Suprapubic skin (tissue), 4 donors: ENCODE results near the gene GDPD5. TPM values are rescaled to one million over a fixed set of nuclear protein-coding genes. Genes with fewer than 3 reads are reported as not detected.

Experiments used
- DNase-seq, 2 donors: peaks; one replicate each; pipeline ENCODE4 v3.0.0-alpha.2; 2019; ENCODE audit warnings: low spot score in 2 of 2
- H3K27ac ChIP-seq: fragments of 200-600 bp; sonication (generic); one replicate; pipeline ENCODE4 v1.5.1; 2019
- H3K27me3 ChIP-seq: fragments of 200-600 bp; sonication (generic); one replicate; pipeline ENCODE4 v1.5.1; 2019
- H3K36me3 ChIP-seq: fragments of 200-600 bp; sonication (generic); one replicate; pipeline ENCODE4 v1.5.1; 2019
- H3K4me1 ChIP-seq: fragments of 200-600 bp; sonication (generic); one replicate; pipeline ENCODE4 v1.5.1; 2019
- H3K4me3 ChIP-seq: fragments of 200-600 bp; sonication (generic); one replicate; pipeline ENCODE4 v1.5.1; 2019; ENCODE audit warnings: mild to moderate bottlenecking
- H3K9me3 ChIP-seq: fragments of 200-600 bp; sonication (generic); one replicate; pipeline ENCODE4 v1.5.1; 2019
- CTCF ChIP-seq, 2 donors: fragments of 200-600 bp in 1 of 2; fragments of 450-650 bp in 1 of 2; sonication (generic) in 1 of 2; IDR thresholded peaks; one replicate each; pipeline ENCODE4 v1.5.1; 2016 to 2019; ENCODE audit warnings: antibody characterized with exemption in 2 of 2, mild to moderate bottlenecking in 1 of 2, moderate library complexity in 1 of 2
- EP300 ChIP-seq: sonication (generic); formaldehyde crosslinking; IDR thresholded peaks from one replicate; pipeline ENCODE4 v1.6.1; 2017; ENCODE audit warnings: antibody characterized with exemption
- POLR2A ChIP-seq, 2 donors: fragments of 450-650 bp; IDR thresholded peaks; one replicate each; pipeline ENCODE4 v1.6.1; 2017; ENCODE audit warnings: antibody characterized with exemption in 2 of 2, mild to moderate bottlenecking in 2 of 2, moderate library complexity in 2 of 2
- POLR2AphosphoS5 ChIP-seq, 3 donors: sonication (generic); formaldehyde crosslinking; IDR thresholded peaks; one replicate each; pipeline ENCODE4 v1.6.1; 2017; ENCODE audit warnings: antibody characterized with exemption in 3 of 3
- whole genome bisulfite sequencing: methylation state at CpG from one replicate; pipeline ENCODE4 v1.1.5; 2018; 5-methylcytosine and 5-hydroxymethylcytosine counted together
- total RNA-seq, 4 donors: library from RNA; depleted of rRNA; stranded (reverse); fragments of >200 nt; gene quantifications; one replicate each; pipeline ENCODE4 v1.1.0, GENCODE V29; 2016

GDPD5 gene
- total RNA-seq, 4 donors from 2014 or later: 2.3 to 13.4 (median 5.4) TPM

GRCh38 chr11:75510004-75510722 lies 15.6 kb downstream of the GDPD5 start:
- H3K27me3 ChIP-seq: no peaks in the 10 kb centered on the region
- no peaks in the 10 kb centered on the region for H3K36me3 ChIP-seq
- no peak overlapping the region for H3K4me3 ChIP-seq
- no peak overlapping the region for H3K27ac ChIP-seq
- WGBS: 81% methylated on average over 3 of the region's 9 CpGs
- H3K4me1 ChIP-seq: peaks cover 7% of the 10 kb centered on the region
- no peaks in the 10 kb centered on the region for H3K9me3 ChIP-seq
- no peak for TF ChIP-seq POLR2AphosphoS5 (IDR thresholded peaks at IDR 0.05)
- TF ChIP-seq CTCF (IDR thresholded peaks at IDR 0.05): no peak
- no peak for TF ChIP-seq POLR2A (IDR thresholded peaks at IDR 0.05)
- TF ChIP-seq EP300: no peak
- DNase-seq: no peak

DNA sequence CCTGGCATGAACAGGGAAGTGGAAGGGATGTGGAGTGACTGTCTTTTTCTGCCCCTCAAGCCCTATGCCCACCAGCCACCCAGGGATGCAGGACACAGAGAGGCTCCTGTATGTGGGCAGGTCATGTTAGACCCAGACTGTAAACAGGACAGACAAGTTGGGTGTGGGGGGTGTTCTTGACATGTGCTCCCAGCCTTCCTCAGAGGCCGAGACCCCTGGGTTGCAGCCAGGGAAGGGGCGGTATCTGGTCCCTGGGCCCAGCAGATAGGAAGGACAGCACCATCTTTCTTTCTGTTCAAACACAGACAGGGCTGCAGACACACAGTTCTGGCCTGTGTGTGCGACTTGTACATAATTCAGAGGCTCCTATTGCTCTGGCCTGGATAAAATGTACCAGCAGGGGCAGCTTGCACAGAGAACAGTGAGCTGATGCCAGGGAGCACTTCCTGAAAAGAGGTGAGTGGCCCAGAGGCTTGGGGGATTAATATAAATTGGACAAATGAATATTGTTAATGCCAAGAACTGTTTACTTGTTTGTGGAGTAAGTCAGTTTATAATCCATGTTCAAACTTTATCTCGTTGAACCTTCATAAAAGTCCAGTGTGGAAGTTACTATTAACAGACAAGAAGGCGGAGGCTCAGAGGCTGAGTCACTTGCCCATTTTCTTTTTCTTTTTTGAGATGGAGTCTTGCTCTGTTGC lies 16.6 kb downstream of the GDPD5 start:
- DNase-seq: no peak
- Histone ChIP-seq H3K9me3 (no peaks in the 10 kb centered on the region), H3K4me3 (no peak overlapping the region), H3K4me1 (peaks cover 7% of the 10 kb centered on the region), H3K36me3 (no peaks in the 10 kb centered on the region), H3K27ac (no peak overlapping the region), H3K27me3 (no peaks in the 10 kb centered on the region)
- 88% methylated on average over 3 of the region's 5 CpGs for WGBS
- TF ChIP-seq POLR2AphosphoS5 (IDR thresholded peaks at IDR 0.05): no peak

DNA sequence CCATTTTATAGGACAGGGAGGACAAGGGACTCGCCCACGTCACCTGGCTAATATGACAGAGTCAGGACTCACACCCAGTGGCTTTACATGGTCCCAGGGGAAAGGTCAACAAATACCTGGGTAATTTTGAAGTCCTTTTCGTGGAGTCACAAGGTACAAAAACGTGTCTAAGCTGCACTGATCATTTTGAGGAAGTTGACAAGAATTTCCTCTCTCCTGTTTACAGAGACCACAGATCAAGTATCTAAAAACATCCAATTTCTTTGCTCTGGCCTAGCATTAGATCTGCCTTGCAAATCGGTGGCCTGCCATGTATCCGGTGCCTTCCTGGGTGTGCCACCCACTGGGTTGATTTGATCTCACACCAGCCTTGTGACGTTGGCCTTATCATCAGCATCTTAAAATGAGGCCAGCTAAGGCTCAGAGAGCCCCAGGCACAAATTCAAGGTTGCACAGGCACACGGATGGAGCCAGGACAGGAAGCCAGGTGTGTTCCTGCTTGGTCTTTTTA lies 17.6 kb downstream of the GDPD5 start:
- 59% methylated on average over 7 of the region's 8 CpGs for WGBS
- H3K27ac ChIP-seq: no peak overlapping the region
- TF ChIP-seq EP300 (no peak), POLR2A (IDR thresholded peaks at IDR 0.05) (no peak), CTCF (IDR thresholded peaks at IDR 0.05) (no peak), POLR2AphosphoS5 (IDR thresholded peaks at IDR 0.05) (no peak)
- DNase-seq: no peak
- H3K36me3 ChIP-seq: no peaks in the 10 kb centered on the region
- H3K9me3 ChIP-seq: no peaks in the 10 kb centered on the region
- H3K27me3 ChIP-seq: no peaks in the 10 kb centered on the region
- peaks cover 7% of the 10 kb centered on the region for H3K4me1 ChIP-seq
- no peak overlapping the region for H3K4me3 ChIP-seq

DNA sequence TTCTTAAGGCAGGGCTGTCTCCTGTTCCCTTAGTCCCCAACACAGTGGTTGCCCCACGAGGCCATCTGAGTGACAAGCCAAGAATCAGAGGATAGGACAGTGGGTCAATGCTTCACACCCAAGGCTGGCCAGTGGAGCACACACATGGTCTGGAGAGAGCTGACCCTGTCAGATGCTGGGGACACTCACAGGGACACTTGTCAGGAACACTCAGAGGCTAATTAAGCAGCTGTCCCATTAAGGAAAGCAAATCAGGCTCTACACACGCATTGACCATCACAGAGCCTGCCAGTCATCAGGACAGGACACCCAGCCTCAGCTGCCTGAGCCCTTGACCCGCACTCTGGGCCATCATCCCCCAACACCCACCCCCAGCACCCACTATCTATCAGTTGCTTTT lies 18.2 kb downstream of the GDPD5 start:
- H3K36me3 ChIP-seq: no peaks in the 10 kb centered on the region
- 87% methylated on average over 3 of the region's 3 CpGs for WGBS
- no peak overlapping the region for H3K27ac ChIP-seq
- TF ChIP-seq EP300: no peak
- no peak for TF ChIP-seq CTCF (IDR thresholded peaks at IDR 0.05)
- TF ChIP-seq POLR2A (IDR thresholded peaks at IDR 0.05): no peak
- no peak for TF ChIP-seq POLR2AphosphoS5 (IDR thresholded peaks at IDR 0.05)
- no peak overlapping the region for H3K4me3 ChIP-seq
- no peaks in the 10 kb centered on the region for H3K9me3 ChIP-seq
- H3K27me3 ChIP-seq: no peaks in the 10 kb centered on the region
- H3K4me1 ChIP-seq: peaks cover 7% of the 10 kb centered on the region
- no peak for DNase-seq

DNA sequence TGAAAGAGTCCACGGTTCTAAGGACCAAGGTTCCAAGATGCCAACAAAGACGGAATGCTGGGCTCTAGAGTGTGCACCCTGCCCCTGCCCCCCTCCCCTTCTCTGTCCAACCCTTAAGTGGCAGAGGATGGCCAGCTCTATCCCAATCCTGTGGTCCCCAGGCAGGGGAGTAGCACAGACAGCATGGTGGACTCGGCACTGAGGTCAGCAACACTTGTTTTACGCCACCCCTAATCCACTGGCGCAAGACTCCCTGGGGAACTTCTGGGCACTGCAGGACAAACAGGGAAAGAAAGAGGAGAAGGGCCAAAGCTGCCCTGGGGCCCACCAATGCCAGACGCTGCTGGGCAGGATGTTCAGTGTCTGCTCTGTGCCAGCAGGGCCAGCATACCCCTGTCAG lies 18.9 kb downstream of the GDPD5 start:
- Histone ChIP-seq H3K4me1 (peaks cover 7% of the 10 kb centered on the region), H3K4me3 (no peak overlapping the region), H3K36me3 (no peaks in the 10 kb centered on the region), H3K27me3 (no peaks in the 10 kb centered on the region), H3K27ac (no peak overlapping the region), H3K9me3 (no peaks in the 10 kb centered on the region)
- 96% methylated on average over 4 of the region's 6 CpGs for WGBS
- no peak for TF ChIP-seq POLR2A (IDR thresholded peaks at IDR 0.05)
- no peak for TF ChIP-seq POLR2AphosphoS5 (IDR thresholded peaks at IDR 0.05)
- no peak for TF ChIP-seq EP300
- TF ChIP-seq CTCF (IDR thresholded peaks at IDR 0.05): no peak
- no peak for DNase-seq
